ENCODE data around the gene DYRK4. TPM values are rescaled to one million over a fixed set of nuclear protein-coding genes. Genes with fewer than 3 reads are reported as not detected.

DYRK4 gene
- total and polyA plus RNA-seq, 2 of the 4 experiments (the other 2 are of a cell fraction), result 44.6 to 71.6 TPM

DNA sequence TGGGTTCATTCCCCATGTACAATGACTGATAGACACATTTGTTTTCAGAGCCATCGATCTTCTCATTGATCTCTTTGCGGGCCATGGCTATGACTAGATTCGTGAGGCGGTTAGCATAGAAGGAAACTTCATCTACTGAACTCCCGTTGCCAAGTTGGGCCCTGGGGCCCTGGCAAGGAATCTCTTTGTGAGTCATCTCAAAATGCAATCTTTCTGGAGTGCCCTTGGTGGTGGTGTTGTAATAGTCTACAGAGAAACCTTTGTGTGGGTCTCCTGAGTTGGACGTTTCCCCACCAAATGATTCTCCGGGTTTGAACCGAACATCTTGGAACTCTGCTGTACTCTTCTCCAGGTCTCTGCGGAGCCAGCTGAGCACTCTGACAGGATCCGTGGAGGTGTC is 66.4 kb downstream of the DYRK4 start:
- DNase-seq (no peak), ATAC-seq (ENCODE audit: low read depth) (no peak)
- 75% methylated on average over 2 of the region's 10 CpGs; no CpG with 5 or more reads in 1 of the 2 experiments for WGBS, 2 experiments (ENCODE audit: extremely low coverage in 2 of 2, insufficient read length in 1 of 2)
- Histone ChIP-seq H3K9ac (ENCODE audit: low read depth, low read length) (no peak overlapping the region), H3K36me3 (ENCODE audit: control insufficient read depth, insufficient read depth, low read length) (no peaks in the 10 kb centered on the region), H2BK5ac (ENCODE audit: low read depth, low read length, poor library complexity, severe bottlenecking) (no peak overlapping the region), H2BK20ac (ENCODE audit: low read depth, low read length) (no peak overlapping the region), H3K4me3 (ENCODE audit: insufficient read depth, low read depth, low read length) (no peak overlapping the region), H2AFZ (replicated peaks; ENCODE audit: low read length, poor library complexity) (no peak overlapping the region), H3K56ac (ENCODE audit: extremely low read depth, insufficient read depth, low read length) (no peak overlapping the region), H4K8ac (ENCODE audit: low read depth in 2 of 2, low read length in 2 of 2) (no peak overlapping the region), H3K79me1 (ENCODE audit: low read depth in 1 of 2, low read length in 2 of 2) (no peaks in the 10 kb centered on the region), H3K4me2 (ENCODE audit: low read depth, low read length) (no peak overlapping the region), H3K18ac (ENCODE audit: low read depth, low read length) (no peak overlapping the region), H4K20me1 (ENCODE audit: insufficient read depth, low read length) (no peaks in the 10 kb centered on the region), H4K91ac (ENCODE audit: insufficient read depth, low read depth, low read length) (no peak overlapping the region), H3K27ac (ENCODE audit: insufficient read depth, low read length) (no peak overlapping the region), H2BK15ac (ENCODE audit: low read depth, low read length) (no peak overlapping the region), H3K14ac (replicated peaks; ENCODE audit: low read depth, low read length) (no peak overlapping the region), H2BK120ac (ENCODE audit: low read depth, low read length) (no peak overlapping the region), H3K27me3 (ENCODE audit: control insufficient read depth, insufficient read depth, low read length) (peaks cover 3% of the 10 kb centered on the region; the same call in 1 of the 2 replicates), H3K4me1 (ENCODE audit: control insufficient read depth, insufficient read depth, low read length) (no peaks in the 10 kb centered on the region), H3K9me3 (ENCODE audit: control insufficient read depth, insufficient read depth, low read length) (no peaks in the 10 kb centered on the region), H3K9me1 (ENCODE audit: insufficient read depth, low read length) (no peaks in the 10 kb centered on the region), H4K5ac (ENCODE audit: low read depth, low read length) (no peak overlapping the region), H3K4ac (ENCODE audit: low read depth, low read length) (no peak overlapping the region), H3K23ac (ENCODE audit: low read depth, low read length) (no peak overlapping the region), H2AK9ac (replicated peaks; ENCODE audit: low read depth, low read length, poor library complexity) (no peak overlapping the region), H2AK5ac (ENCODE audit: low read depth, low read length) (no peak overlapping the region)
- intact Hi-C loops (cut with micrococcal nuclease), result no loop called here
- CTCF ChIA-PET, result no interaction called here
- TF ChIP-seq RFX5 (IDR thresholded peaks at IDR 0.05; ENCODE audit: low read depth, low read length) (no peak), FOS (IDR thresholded peaks at IDR 0.05; ENCODE audit: low read depth, low read length) (no peak), CHD1 (IDR thresholded peaks at IDR 0.05; ENCODE audit: low read depth, low read length) (no peak), SMC3 (IDR thresholded peaks at IDR 0.05; ENCODE audit: low read depth, low read length) (no peak)
- TF ChIP-seq, protein P1, sequence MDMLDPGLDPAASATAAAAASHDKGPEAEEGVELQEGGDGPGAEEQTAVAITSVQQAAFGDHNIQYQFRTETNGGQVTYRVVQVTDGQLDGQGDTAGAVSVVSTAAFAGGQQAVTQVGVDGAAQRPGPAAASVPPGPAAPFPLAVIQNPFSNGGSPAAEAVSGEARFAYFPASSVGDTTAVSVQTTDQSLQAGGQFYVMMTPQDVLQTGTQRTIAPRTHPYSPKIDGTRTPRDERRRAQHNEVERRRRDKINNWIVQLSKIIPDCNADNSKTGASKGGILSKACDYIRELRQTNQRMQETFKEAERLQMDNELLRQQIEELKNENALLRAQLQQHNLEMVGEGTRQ (IDR thresholded peaks at IDR 0.05; ENCODE audit: low read depth, low read length), result no peak
- in situ Hi-C loops (cut with MboI; ENCODE audit: low sequenced_read_pairs), result no loop called here
- dilution Hi-C loops (cut with HindIII; ENCODE audit: low sequenced_read_pairs, unreplicated experiment), result no loop called here
- POLR2A ChIA-PET (ENCODE audit: unreplicated experiment), result no interaction called here
- BruUV-seq (replicated peaks), result no TSS peak

All from IMR-90 (cell line).